Measurements from ENCODE around the gene NECTIN2. TPM values are rescaled to one million over a fixed set of nuclear protein-coding genes. Genes with fewer than 3 reads are reported as not detected.

Gene NECTIN2
- total RNA-seq, 1 donor from 2014 or later = 302 TPM

- DNase-seq (ENCODE audit: low read depth) (peak; percentile 44), FAIRE-seq (no peak)
- no peaks in the 10 kb centered on the region for H3K9me3 ChIP-seq (ENCODE audit: insufficient read depth, low read depth, low read length)
- peaks cover 24% of the 10 kb centered on the region for H3K4me1 ChIP-seq (ENCODE audit: insufficient read depth, low read length)
- no peaks in the 10 kb centered on the region for H3K36me3 ChIP-seq (ENCODE audit: insufficient read depth, low read length)
- Mint-ChIP-seq H3K36me3 (ENCODE audit: low read depth, unreplicated experiment) (peaks cover 9% of the 10 kb centered on the region), H3K27ac (ENCODE audit: unreplicated experiment) (peak overlapping the region; percentile 100), H3K27me3 (ENCODE audit: low read depth, unreplicated experiment) (no peaks in the 10 kb centered on the region), H3K4me1 (ENCODE audit: low read depth, unreplicated experiment) (peaks cover 19% of the 10 kb centered on the region), H3K9me3 (ENCODE audit: unreplicated experiment) (no peaks in the 10 kb centered on the region), H3K4me3 (ENCODE audit: unreplicated experiment) (peak overlapping the region; percentile 99)
- H3K4me2 ChIP-seq (ENCODE audit: low read length) = peak overlapping the region; percentile 89
- peak overlapping the region; percentile 92 for H3K27ac ChIP-seq (ENCODE audit: low read depth, low read length)
- H2AFZ ChIP-seq (ENCODE audit: low read depth, low read length) = no peak overlapping the region
- peak overlapping the region; percentile 99 for H3K9ac ChIP-seq (ENCODE audit: low read length)
- H3K4me3 ChIP-seq (ENCODE audit: insufficient read depth, low read depth, low read length) = peak overlapping the region; percentile 89
- peaks cover 55% of the 10 kb centered on the region for H3K79me2 ChIP-seq (ENCODE audit: insufficient read depth, low read length)
- TF ChIP-seq, protein P1, sequence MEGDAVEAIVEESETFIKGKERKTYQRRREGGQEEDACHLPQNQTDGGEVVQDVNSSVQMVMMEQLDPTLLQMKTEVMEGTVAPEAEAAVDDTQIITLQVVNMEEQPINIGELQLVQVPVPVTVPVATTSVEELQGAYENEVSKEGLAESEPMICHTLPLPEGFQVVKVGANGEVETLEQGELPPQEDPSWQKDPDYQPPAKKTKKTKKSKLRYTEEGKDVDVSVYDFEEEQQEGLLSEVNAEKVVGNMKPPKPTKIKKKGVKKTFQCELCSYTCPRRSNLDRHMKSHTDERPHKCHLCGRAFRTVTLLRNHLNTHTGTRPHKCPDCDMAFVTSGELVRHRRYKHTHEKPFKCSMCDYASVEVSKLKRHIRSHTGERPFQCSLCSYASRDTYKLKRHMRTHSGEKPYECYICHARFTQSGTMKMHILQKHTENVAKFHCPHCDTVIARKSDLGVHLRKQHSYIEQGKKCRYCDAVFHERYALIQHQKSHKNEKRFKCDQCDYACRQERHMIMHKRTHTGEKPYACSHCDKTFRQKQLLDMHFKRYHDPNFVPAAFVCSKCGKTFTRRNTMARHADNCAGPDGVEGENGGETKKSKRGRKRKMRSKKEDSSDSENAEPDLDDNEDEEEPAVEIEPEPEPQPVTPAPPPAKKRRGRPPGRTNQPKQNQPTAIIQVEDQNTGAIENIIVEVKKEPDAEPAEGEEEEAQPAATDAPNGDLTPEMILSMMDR (IDR thresholded peaks at IDR 0.05; ENCODE audit: insufficient read depth, low read depth, low read length) = no peak
- TF ChIP-seq EZH2 (IDR thresholded peaks at IDR 0.05; ENCODE audit: insufficient read depth, low read length) = no peak
- H3K27me3 ChIP-seq (ENCODE audit: insufficient read depth, low read length) = no peaks in the 10 kb centered on the region
- H4K20me1 ChIP-seq (ENCODE audit: insufficient read depth, low read length) = peaks cover 46% of the 10 kb centered on the region
These were observed 502 bp downstream of the NECTIN2 start for GRCh38 chr19:44846455-44847143.

- Mint-ChIP-seq H3K27ac (ENCODE audit: unreplicated experiment) (peak overlapping the region; percentile 100), H3K4me3 (ENCODE audit: unreplicated experiment) (peak overlapping the region; percentile 99), H3K4me1 (ENCODE audit: low read depth, unreplicated experiment) (peaks cover 21% of the 10 kb centered on the region), H3K36me3 (ENCODE audit: low read depth, unreplicated experiment) (peaks cover 11% of the 10 kb centered on the region), H3K27me3 (ENCODE audit: low read depth, unreplicated experiment) (no peaks in the 10 kb centered on the region), H3K9me3 (ENCODE audit: unreplicated experiment) (no peaks in the 10 kb centered on the region)
- peak; percentile 39 for DNase-seq (ENCODE audit: low read depth)
- no peaks in the 10 kb centered on the region for H3K36me3 ChIP-seq (ENCODE audit: insufficient read depth, low read length)
- peak overlapping the region; percentile 99 for H3K9ac ChIP-seq (ENCODE audit: low read length)
- FAIRE-seq = no peak
- peaks cover 24% of the 10 kb centered on the region for H3K4me1 ChIP-seq (ENCODE audit: insufficient read depth, low read length)
- peak overlapping the region; percentile 89 for H3K4me3 ChIP-seq (ENCODE audit: insufficient read depth, low read depth, low read length)
- peaks cover 54% of the 10 kb centered on the region for H4K20me1 ChIP-seq (ENCODE audit: insufficient read depth, low read length)
- H3K4me2 ChIP-seq (ENCODE audit: low read length) = peak overlapping the region; percentile 89
- peak overlapping the region; percentile 92 for H3K27ac ChIP-seq (ENCODE audit: low read depth, low read length)
- no peaks in the 10 kb centered on the region for H3K27me3 ChIP-seq (ENCODE audit: insufficient read depth, low read length)
- H3K79me2 ChIP-seq (ENCODE audit: insufficient read depth, low read length) = peaks cover 63% of the 10 kb centered on the region
- TF ChIP-seq, protein P1 (IDR thresholded peaks at IDR 0.05; ENCODE audit: insufficient read depth, low read depth, low read length) = no peak
- no peak for TF ChIP-seq EZH2 (IDR thresholded peaks at IDR 0.05; ENCODE audit: insufficient read depth, low read length)
- H3K9me3 ChIP-seq (ENCODE audit: insufficient read depth, low read depth, low read length) = no peaks in the 10 kb centered on the region
- H2AFZ ChIP-seq (ENCODE audit: low read depth, low read length) = no peak overlapping the region
These were observed 1.3 kb downstream of the NECTIN2 start for GRCh38 chr19:44847144-44848035.

Data from astrocyte (in vitro differentiated cells and primary cell).